GM21390 (cell line): ENCODE data around the gene CIBAR2.
"Not testable (repeated sequence)": the region's sequence is repeated elsewhere in the genome, so short reads cannot be mapped to it uniquely, and the experiment has no call there.

ENCODE experiments used
- ATAC-seq: cut with Tn5 transposase; IDR thresholded peaks from one replicate; pipeline ENCODE4 v1.9.1; 2021; ENCODE audit not compliant: unreplicated experiment

CIBAR2 gene

DNA sequence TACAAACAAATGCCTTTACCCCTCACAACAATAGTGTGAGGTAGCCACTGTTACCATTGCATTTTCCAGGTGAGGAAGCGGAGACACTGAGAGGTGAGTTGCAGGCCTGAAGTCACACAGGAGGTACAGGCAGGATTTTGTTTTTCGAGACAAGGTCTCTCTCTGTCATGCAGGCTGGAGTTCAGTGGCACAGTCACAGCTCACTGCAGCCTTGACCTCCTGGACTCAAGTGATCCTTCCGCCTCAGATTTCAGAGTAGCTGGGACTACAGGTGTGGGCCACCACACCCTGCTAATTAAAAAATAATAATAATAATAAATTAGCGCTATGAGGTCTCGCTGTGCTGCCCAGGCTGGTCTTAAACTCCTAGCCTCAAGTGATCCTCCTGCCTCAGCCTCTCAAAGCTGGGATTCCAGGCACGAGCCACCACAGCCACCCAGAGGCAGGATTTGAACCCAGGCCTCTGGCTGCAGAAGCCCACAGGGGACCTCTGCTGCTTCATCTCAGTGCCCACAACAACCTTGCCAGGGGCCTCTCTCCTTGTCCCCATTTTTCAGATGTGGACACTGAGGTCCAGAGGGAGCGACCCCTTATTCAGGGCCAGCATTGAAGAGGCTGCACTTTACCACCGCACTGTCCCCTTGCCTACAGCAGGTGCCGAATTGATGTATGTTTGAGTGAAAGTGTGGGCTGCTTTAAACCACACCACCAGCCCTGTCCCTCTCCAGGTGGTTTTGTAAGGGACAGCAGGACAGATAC, 16.0 kb upstream of the CIBAR2 start:
- ATAC-seq = no peak

DNA sequence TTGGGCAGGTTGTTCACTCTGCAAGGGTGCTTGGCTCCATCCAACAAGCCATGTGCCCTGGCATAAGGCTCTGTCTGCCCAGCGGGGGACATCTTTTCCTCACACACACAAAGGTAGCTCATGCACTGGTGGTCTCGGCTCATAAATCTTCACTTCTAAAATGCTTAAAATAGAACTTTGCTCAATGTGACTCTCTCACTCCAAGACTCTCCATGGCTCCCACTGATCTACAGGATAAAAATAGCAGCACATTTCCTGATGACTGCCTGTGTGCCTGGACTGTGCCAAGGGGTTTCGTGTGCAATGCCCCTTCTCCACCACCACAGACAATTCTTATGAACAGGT, 15.1 kb upstream of the CIBAR2 start:
- ATAC-seq = no peak

GRCh38 chr16:85126705-85127378, 14.6 kb upstream of the CIBAR2 start:
- no peak for ATAC-seq

- no peak for ATAC-seq
Measured at GRCh38 chr16:85126394-85126704, 14.1 kb upstream of the CIBAR2 start.

- ATAC-seq = no peak
Measured at GRCh38 chr16:85125570-85126393, 13.5 kb upstream of the CIBAR2 start.

DNA sequence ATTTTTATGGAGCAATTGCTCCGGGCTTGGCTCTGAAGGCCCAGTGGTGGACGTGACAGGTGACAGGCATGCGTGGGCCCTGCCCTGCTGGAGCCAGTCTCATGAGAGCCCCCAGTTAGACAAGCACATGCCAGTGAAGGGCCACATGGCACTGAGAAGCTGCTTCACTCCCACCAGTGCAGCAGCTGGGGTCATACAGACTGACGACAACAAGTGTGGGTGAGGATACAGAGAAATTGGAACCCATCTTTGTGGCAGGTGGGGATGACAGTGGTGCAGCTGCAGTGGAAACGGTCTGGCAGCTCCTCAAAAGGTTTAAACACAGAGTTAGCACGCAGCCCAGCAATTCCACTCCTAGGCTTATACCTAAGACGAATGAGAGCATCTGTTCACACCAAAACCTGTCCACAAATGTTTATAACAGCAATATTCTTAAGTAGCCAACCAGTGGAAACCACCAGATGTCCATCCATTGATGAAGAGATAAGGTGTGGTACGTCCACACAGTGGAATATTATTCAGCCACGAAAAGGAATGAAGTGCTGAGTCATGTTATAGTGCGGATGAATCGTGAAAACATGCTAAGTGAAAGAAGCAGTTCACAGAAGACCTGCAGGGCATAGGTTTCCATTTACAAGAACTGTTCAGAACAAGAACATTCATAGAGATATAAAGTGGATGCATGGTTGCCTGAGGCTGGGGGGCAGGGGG, 12.5 kb upstream of the CIBAR2 start:
- ATAC-seq = no peak

DNA sequence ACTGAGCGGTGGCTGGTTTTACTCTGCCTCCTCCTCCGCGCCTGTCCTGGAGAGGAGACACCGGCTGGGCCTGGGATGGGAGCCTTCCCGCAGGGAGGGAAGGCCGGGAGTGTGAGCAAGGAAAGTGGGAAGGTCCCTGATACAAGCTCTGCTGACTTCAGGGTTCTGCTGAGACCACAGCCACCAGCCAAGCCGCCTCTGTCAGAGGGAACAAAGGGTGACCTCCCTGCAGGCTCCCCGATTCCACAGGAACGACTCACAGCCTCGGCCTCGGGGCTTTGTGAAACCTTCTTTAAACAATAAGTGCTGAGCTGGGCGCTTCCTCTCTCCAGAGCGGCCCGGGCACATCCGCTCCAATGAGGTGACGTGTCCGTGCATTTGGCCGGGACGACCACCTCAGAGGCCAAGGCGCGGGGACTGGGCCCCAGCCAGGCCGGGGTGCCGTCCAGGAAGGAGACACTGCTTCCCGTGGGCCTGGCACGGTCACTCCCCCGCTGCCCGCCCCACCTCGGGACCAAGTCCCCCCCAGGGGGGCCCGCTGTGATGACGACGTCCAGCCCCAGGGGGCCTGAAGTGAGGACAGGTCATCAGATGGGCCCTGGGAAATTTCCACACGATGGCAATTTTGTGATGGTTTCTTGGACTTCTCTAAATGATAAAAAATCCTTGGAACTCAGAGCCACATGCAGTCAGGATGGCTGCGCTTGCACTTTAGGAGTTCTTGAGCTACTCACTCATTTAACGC, 11.8 kb upstream of the CIBAR2 start:
- ATAC-seq = no peak

- not testable (repeated sequence) for ATAC-seq
Measured at GRCh38 chr16:85123441-85123840, 11.2 kb upstream of the CIBAR2 start.

DNA sequence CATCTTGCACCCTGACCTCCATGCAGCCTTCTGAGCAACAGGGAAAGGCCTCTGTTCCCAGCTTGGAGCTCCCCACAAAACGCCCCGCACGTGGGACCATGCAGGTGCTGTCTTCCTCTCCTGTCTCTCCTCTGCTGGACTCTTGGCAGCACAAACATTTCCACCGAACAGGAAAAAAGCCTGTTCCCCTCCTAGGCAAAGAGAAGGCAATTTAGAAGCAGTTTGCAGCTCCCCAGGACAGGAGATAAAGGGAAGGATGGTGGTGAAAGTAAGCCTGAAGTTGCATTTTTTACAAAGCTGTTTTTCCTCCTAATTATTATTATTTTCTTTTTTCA, 7.7 kb upstream of the CIBAR2 start:
- no peak for ATAC-seq

- no peak for ATAC-seq
Measured at GRCh38 chr16:85117418-85117817, 5.1 kb upstream of the CIBAR2 start.

- peak; percentile 84 for ATAC-seq
Measured at GRCh38 chr16:85114909-85115567, 2.8 kb upstream of the CIBAR2 start.

- ATAC-seq = no peak
Measured at GRCh38 chr16:85113913-85114312, 1.6 kb upstream of the CIBAR2 start.

- no peak for ATAC-seq
Measured at GRCh38 chr16:85113168-85113733, 979 bp upstream of the CIBAR2 start.

DNA sequence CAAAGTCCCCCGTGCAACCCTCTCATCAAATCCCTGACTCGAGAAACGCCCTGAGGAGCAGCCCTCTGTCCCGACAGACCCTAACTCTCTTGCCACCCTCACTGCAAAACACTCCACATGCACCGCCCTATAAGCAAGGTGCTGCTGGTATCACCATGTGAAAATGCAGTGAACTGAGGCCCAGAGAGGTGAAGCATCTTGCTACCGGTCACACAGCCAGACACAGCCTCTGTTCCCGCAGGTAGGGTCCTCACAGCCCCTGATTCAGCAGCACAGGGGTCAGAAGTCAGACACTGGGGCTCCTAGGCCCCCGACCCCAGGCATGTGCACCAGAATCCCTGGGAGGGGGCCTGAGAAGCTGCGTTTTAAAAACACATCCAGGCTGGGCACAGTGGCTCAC, 1.1 kb downstream of the CIBAR2 start:
- ATAC-seq = no peak

- ATAC-seq = no peak
Measured at GRCh38 chr16:85110105-85110504, 2.2 kb downstream of the CIBAR2 start.

DNA sequence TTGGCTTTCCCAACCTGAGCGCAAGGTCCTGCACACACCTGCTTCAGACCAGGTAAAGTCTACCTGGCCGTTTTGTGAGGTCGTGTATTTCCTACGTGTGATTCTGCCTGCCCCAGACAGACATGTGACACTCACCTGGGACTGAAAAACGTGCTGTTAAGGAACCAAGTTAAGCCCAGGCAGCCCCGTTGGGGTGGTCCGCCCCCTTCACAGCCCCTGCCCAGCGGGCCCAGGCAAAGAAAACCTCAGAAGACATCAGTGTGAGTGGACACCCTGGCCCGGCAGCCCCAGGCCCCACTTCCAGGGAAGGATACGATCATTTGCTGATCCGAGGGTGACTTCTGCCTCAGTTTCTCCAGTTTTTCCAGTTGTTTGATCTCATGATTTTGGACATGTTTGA, 4.7 kb downstream of the CIBAR2 start:
- no peak for ATAC-seq

- ATAC-seq = no peak
Measured at GRCh38 chr16:85107083-85107482, 5.2 kb downstream of the CIBAR2 start.

DNA sequence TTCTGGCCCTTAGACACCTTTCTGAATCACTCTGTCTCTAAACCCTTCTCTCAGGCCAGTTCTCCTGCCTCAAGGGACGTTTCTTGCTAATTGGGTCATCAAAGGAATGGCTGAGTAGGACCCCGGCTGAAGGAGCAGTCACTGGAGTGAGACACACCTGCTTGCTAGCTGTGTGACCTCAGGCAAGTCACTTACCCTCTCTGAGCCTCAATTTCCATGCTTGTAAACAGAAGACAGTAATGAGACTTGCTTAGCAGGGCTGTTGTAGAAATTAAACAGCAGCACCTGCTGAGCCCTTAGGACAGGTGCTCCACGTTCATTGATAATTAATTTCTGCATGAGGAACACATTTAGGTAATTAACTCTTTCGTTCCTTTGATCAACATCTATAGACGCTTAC, 6.8 kb downstream of the CIBAR2 start:
- no peak for ATAC-seq

GRCh38 chr16:85104821-85105391, 7.4 kb downstream of the CIBAR2 start:
- peak; percentile 60 for ATAC-seq

- no peak for ATAC-seq
Measured at GRCh38 chr16:85104147-85104546, 8.1 kb downstream of the CIBAR2 start.
